Measurements from ENCODE around the gene CRHR2.

GRCh38 chr7:30656006-30656957, 26.0 kb downstream of the CRHR2 start:
- no peak for TF ChIP-seq EZH2 (IDR thresholded peaks at IDR 0.05; ENCODE audit: borderline replicate concordance, low read length)
- no peak for TF ChIP-seq CTCF (IDR thresholded peaks at IDR 0.05; ENCODE audit: low read length)
